ENCODE measurements around the gene VILL.
A peak's percentile ranks its signal among the peaks of the same experiment; 100 is the strongest.

VILL gene

DNA sequence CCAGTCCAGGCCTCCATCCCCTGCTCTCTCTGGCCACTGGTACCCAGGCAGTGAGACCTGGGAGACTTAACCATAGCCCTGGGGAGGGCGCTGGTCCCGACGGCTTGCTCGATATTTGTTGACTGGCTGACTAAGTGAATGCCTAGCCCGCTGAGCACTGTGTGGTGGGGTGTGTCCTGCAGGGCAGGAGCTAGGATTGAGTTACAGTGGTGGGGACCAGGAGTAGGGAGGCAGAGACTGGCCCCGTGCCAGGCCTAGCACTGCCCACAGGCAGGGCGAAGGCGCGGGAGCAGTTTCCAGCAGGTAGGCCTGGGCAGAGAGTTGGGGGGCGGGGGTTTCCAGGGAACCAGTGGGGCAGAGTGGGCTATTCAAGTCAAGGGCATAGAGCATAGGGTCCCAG lies at the start of gene VILL:
Gene VILL, plus strand, starts transcription at position 260 of the 400 bp plus-strand sequence. CDS start 2,887 bp downstream, outside the sequence.
- H3K36me3 ChIP-seq (ENCODE audit: control insufficient read depth, insufficient read depth, low read length) = peaks cover 2% of the 10 kb centered on the region
- H3K27me3 ChIP-seq (ENCODE audit: control insufficient read depth, insufficient read depth, low read length) = no peaks in the 10 kb centered on the region
- peak within 1 kb of the TSS; percentile 71 for H3K4me3 ChIP-seq (ENCODE audit: low read length)
- no peaks in the 10 kb centered on the region for H3K9me3 ChIP-seq (ENCODE audit: control insufficient read depth, low read length)
- peak within 1 kb of the TSS; percentile 97 for H3K9ac ChIP-seq (ENCODE audit: low read length)
- H3K4me1 ChIP-seq (ENCODE audit: control insufficient read depth, insufficient read depth, low read length) = peaks cover 70% of the 10 kb centered on the region

DNA sequence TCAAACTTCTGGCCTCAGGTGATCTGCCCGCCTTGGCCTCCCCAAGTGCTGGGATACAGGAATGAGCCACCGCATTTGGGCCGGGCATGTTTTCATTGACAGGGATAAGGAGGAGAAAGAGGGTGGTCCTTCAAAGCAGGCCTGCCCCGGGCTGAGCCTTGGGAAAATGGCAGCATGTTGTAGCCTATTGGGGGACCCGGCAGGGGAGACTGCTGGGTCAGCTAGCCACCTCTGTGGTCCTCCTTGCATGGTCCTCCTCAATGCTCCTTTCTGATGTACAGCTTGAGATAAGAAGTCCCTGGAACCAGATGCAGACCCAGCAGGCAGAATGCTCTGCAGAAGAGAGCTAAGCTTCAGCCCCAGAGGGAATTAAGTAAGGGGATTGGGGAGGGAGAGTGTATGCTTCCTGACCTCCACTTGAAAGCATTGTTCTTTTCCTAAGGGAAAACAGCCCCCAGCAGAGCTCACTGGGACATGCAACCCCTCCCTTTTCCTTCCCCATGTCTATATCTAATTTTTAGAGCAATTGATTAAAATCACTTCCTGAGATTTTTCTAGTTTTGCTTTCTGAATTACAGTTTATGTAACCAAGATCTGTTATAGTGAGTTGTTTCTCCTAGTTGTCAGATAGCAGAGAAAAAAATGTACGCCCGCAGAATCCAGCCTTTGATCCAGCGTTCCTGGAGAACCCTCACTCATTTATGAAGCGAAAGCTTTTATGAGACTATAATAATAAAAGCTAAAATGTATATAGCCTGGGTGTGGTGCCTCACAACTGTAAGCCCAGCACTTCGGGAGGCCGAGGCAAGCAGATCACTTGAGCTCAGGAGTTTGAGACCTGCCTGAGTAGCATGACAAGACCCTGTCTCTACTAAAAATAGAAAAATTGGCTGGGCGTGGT lies 48.7 kb upstream of the VILL start:
- Histone ChIP-seq H3K9me3 (ENCODE audit: control insufficient read depth, low read length) (no peaks in the 10 kb centered on the region), H3K4me3 (ENCODE audit: low read length) (no peak overlapping the region), H3K27me3 (ENCODE audit: control insufficient read depth, insufficient read depth, low read length) (no peaks in the 10 kb centered on the region), H3K9ac (ENCODE audit: low read length) (no peak overlapping the region), H3K36me3 (ENCODE audit: control insufficient read depth, insufficient read depth, low read length) (no peaks in the 10 kb centered on the region), H3K4me1 (ENCODE audit: control insufficient read depth, insufficient read depth, low read length) (peaks cover 63% of the 10 kb centered on the region)

DNA sequence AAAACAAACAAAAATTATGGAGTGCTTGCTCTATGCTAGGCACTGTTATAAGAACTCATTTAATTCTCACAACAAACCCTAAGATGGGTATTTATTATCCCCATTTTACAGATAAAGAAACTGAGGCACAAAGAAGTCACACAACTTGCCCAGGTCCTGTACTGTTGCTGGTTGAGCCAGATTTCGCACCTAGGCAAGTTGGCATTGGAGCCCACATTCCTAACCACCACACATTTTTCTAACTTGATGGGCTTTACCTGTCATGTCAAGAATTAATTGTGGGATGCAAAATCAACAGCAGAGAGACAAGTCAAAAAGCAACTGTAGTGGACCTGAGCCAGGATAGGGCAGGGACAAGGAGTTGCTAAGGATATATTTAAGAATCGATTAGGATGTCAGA lies 47.9 kb upstream of the VILL start:
- Histone ChIP-seq H3K27me3 (ENCODE audit: control insufficient read depth, insufficient read depth, low read length) (no peaks in the 10 kb centered on the region), H3K4me1 (ENCODE audit: control insufficient read depth, insufficient read depth, low read length) (peaks cover 56% of the 10 kb centered on the region), H3K9me3 (ENCODE audit: control insufficient read depth, low read length) (no peaks in the 10 kb centered on the region), H3K9ac (ENCODE audit: low read length) (no peak overlapping the region), H3K4me3 (ENCODE audit: low read length) (no peak overlapping the region), H3K36me3 (ENCODE audit: control insufficient read depth, insufficient read depth, low read length) (no peaks in the 10 kb centered on the region)

DNA sequence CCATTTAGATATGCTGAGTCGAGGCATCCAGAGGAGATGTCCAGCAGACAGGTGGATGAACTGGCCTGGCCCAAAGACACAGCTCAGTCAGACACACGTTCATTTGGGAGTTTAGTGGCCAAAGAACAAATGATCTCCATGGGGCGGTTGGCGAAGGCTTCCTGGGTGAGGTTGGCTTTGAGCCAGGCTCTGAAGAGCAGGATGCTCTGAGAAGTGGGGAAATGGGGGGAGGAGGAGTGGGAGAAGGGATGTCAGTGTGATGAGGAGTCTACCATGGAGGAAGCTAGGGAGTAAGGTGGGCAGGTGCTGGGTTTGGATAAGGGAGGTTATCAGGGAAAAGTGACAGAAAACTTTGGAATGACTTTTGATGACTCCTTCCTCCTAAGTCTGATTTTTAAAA lies 47.5 kb upstream of the VILL start:
- H3K4me1 ChIP-seq (ENCODE audit: control insufficient read depth, insufficient read depth, low read length) = peaks cover 52% of the 10 kb centered on the region
- H3K9ac ChIP-seq (ENCODE audit: low read length) = no peak overlapping the region
- no peaks in the 10 kb centered on the region for H3K27me3 ChIP-seq (ENCODE audit: control insufficient read depth, insufficient read depth, low read length)
- H3K4me3 ChIP-seq (ENCODE audit: low read length) = no peak overlapping the region
- no peaks in the 10 kb centered on the region for H3K9me3 ChIP-seq (ENCODE audit: control insufficient read depth, low read length)
- no peaks in the 10 kb centered on the region for H3K36me3 ChIP-seq (ENCODE audit: control insufficient read depth, insufficient read depth, low read length)

DNA sequence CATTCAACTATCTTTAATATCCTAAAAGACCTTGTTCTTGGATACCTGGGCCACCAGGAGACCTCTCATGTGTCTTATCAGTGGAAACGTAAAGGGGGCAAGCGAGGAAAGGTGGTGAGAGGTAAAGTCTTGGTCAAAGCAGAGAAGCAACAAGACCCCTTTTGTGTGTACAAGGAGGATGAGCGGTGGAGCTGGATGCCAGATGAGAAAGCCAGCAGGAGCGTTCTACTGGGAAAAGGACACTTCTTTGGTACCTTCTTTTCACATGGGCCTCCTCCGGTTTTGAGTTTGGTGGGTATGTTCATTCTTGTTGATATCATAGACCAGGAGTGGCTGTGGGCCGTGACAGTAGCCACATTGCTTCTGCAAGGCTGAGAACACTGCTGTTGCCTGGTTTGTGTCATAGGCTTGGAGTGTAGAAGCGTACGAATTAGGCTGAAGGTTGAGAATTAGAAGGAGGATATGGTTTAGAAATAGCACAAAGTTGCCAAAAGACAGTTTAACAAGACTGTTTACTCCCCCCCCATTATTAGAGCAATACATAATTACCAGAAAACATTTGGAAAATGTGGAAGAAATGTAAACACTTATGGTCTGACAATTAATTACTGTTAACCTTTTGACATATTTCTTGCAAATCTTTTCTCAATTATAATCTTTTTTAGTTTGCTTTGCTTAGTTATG lies 46.8 kb upstream of the VILL start:
- H3K9me3 ChIP-seq (ENCODE audit: control insufficient read depth, low read length) = no peaks in the 10 kb centered on the region
- H3K4me1 ChIP-seq (ENCODE audit: control insufficient read depth, insufficient read depth, low read length) = peaks cover 50% of the 10 kb centered on the region
- no peak overlapping the region for H3K9ac ChIP-seq (ENCODE audit: low read length)
- H3K27me3 ChIP-seq (ENCODE audit: control insufficient read depth, insufficient read depth, low read length) = no peaks in the 10 kb centered on the region
- no peak overlapping the region for H3K4me3 ChIP-seq (ENCODE audit: low read length)
- no peaks in the 10 kb centered on the region for H3K36me3 ChIP-seq (ENCODE audit: control insufficient read depth, insufficient read depth, low read length)

DNA sequence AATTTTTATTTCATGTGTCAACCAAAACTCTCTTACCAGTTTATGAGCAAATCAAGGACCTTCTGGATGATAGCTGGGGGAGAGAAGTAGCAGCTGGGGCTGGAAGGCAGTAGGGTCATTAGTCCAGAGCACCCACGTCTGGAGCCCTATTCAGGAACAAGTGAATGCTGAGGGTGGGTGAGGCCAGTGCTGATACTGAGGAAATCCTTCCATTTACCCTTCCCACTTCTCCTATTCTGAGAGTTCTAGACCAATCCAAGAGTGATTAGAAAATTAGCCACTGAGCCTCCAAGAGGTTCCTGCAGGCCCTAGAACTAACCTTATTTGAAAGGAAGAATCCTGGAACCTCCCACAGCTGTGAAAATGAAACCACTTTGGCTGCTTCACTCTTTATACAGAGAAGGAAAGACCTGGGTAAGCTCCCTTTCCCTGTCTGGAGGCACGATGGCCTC lies 46.2 kb upstream of the VILL start:
- Histone ChIP-seq H3K36me3 (ENCODE audit: control insufficient read depth, insufficient read depth, low read length) (no peaks in the 10 kb centered on the region), H3K4me3 (ENCODE audit: low read length) (no peak overlapping the region), H3K9ac (ENCODE audit: low read length) (peak overlapping the region; percentile 30), H3K9me3 (ENCODE audit: control insufficient read depth, low read length) (no peaks in the 10 kb centered on the region), H3K27me3 (ENCODE audit: control insufficient read depth, insufficient read depth, low read length) (no peaks in the 10 kb centered on the region), H3K4me1 (ENCODE audit: control insufficient read depth, insufficient read depth, low read length) (peaks cover 50% of the 10 kb centered on the region)

DNA sequence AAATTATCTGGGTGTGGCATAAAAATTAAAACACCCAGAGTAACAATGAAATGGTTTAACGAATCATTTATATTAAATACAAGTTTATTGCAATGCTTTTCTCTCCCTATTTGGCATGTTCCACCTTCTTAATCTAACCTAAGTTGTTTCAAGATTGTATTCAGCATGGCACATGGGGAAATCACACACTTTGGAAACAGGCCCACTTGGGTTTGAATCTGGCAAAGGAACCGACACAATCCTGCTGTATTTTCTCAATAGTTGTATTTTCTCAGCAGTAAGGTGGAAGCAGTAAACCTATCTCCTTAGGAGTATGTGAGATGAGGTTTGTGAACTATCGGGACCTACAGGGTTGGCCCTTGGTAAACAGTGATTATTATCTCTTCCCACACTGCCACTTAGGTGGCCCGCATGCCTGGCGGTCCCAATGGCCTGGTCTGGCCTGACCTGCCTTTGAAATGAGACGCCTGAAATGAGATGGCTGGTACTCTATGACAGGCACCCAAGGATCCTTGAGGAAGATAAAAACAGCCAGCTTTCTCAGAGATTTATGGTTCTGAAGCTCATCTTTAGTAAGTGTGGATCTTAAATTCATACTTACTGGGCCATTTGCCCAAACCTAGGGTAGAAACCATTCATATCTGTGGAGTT lies 45.3 kb upstream of the VILL start:
- Histone ChIP-seq H3K36me3 (ENCODE audit: control insufficient read depth, insufficient read depth, low read length) (no peaks in the 10 kb centered on the region), H3K4me1 (ENCODE audit: control insufficient read depth, insufficient read depth, low read length) (peaks cover 50% of the 10 kb centered on the region), H3K4me3 (ENCODE audit: low read length) (no peak overlapping the region), H3K9me3 (ENCODE audit: control insufficient read depth, low read length) (no peaks in the 10 kb centered on the region), H3K9ac (ENCODE audit: low read length) (peak overlapping the region; percentile 30), H3K27me3 (ENCODE audit: control insufficient read depth, insufficient read depth, low read length) (no peaks in the 10 kb centered on the region)

DNA sequence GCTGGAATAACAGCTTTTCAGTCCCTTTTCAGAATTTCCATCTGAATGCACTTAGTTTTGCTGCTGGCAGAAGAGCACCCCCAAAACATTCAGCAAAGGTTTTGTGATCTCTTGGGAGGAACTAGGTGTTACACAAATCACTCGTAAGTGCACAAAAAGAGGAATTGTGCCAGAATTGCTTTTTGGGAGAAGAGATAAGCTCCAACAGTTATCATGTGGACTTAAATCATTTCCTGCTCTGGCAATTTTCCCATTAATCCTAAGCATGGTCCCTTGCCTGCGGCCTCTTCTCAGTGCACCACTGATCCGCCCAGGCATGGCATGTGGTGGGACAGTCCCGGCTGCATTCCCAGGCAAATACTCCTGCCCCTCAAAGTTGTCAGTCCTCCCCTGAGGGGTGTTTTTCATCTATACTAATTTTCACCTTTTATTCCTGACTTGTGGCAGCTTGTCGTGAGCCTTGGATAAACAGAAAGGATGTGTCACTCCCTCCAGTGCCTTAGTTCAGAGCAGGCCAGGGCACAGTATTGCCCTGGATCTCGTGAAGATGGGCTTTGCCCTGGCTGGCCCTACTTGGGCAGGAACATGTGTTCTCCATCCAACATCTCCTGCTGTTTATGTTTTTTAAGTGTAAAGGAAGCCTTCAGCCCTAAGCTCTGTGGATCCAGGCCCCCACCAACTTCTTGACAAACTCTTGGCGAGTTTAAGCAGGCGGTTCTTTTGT lies 44.6 kb upstream of the VILL start:
- no peaks in the 10 kb centered on the region for H3K27me3 ChIP-seq (ENCODE audit: control insufficient read depth, insufficient read depth, low read length)
- H3K9me3 ChIP-seq (ENCODE audit: control insufficient read depth, low read length) = no peaks in the 10 kb centered on the region
- H3K4me1 ChIP-seq (ENCODE audit: control insufficient read depth, insufficient read depth, low read length) = peaks cover 50% of the 10 kb centered on the region
- H3K9ac ChIP-seq (ENCODE audit: low read length) = peak overlapping the region; percentile 4
- no peak overlapping the region for H3K4me3 ChIP-seq (ENCODE audit: low read length)
- no peaks in the 10 kb centered on the region for H3K36me3 ChIP-seq (ENCODE audit: control insufficient read depth, insufficient read depth, low read length)

DNA sequence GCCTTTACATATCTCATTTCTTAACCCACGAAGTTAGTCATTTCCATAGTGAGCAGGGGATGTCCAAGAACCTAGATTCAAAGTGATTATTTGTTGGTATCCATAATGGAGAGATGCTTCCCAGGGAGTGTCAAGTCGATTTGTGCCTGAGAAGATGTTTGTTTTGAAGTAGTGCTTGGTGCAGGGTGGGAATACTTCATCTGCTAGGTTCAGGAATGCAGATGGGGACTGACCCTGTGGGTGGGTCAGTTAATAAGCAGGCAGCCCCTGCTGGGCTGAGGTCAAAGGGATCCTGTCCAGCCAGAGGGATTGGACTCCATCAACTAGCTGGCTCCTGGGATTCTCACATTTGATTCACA lies 44.1 kb upstream of the VILL start:
- Histone ChIP-seq H3K9ac (ENCODE audit: low read length) (no peak overlapping the region), H3K36me3 (ENCODE audit: control insufficient read depth, insufficient read depth, low read length) (no peaks in the 10 kb centered on the region), H3K4me3 (ENCODE audit: low read length) (no peak overlapping the region), H3K27me3 (ENCODE audit: control insufficient read depth, insufficient read depth, low read length) (no peaks in the 10 kb centered on the region), H3K4me1 (ENCODE audit: control insufficient read depth, insufficient read depth, low read length) (peaks cover 49% of the 10 kb centered on the region), H3K9me3 (ENCODE audit: control insufficient read depth, low read length) (no peaks in the 10 kb centered on the region)

DNA sequence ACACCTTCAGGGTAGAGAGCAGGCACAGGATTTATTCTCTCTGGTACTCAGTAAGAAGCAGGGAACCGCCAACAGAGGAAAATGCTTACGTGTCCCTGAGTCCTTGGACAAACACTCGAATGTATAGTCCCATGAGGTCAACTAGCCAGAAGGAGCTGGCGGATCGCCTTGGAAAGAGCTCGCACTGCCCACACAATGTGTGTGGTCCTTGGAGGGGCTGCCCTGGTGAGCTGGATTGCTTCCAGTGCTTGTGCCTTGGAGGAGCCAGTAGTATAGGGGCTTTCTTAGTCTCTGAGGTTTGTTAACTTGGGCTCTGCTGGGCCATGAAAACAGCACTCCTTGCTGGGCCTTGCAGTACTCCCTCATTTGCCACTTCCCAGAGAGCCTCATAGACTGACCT lies 40.7 kb upstream of the VILL start:
- H3K9ac ChIP-seq (ENCODE audit: low read length) = no peak overlapping the region
- H3K4me3 ChIP-seq (ENCODE audit: low read length) = no peak overlapping the region
- H3K4me1 ChIP-seq (ENCODE audit: control insufficient read depth, insufficient read depth, low read length) = peaks cover 31% of the 10 kb centered on the region
- no peaks in the 10 kb centered on the region for H3K27me3 ChIP-seq (ENCODE audit: control insufficient read depth, insufficient read depth, low read length)
- no peaks in the 10 kb centered on the region for H3K9me3 ChIP-seq (ENCODE audit: control insufficient read depth, low read length)
- H3K36me3 ChIP-seq (ENCODE audit: control insufficient read depth, insufficient read depth, low read length) = no peaks in the 10 kb centered on the region

DNA sequence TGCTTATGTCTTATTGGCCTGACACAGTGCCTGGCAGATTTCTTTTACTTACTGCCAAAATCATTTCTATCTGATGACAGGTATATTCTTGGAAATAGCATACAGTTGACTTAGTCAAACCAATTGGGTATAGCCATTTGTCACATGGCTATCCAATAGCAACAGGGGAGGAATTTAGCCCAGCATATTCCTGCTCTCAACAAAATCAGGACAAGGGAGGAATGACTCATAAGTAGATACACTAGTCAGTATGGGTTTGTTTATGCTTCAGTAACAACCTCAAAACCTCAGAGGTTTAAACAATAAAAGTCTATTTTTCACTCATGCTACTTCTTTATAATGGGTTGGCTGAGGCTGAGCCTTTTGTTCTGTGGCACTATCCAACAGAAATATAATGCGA lies 38.0 kb upstream of the VILL start:
- H3K4me3 ChIP-seq (ENCODE audit: low read length) = no peak overlapping the region
- H3K36me3 ChIP-seq (ENCODE audit: control insufficient read depth, insufficient read depth, low read length) = no peaks in the 10 kb centered on the region
- H3K9ac ChIP-seq (ENCODE audit: low read length) = no peak overlapping the region
- H3K9me3 ChIP-seq (ENCODE audit: control insufficient read depth, low read length) = no peaks in the 10 kb centered on the region
- peaks cover 22% of the 10 kb centered on the region for H3K4me1 ChIP-seq (ENCODE audit: control insufficient read depth, insufficient read depth, low read length)
- H3K27me3 ChIP-seq (ENCODE audit: control insufficient read depth, insufficient read depth, low read length) = no peaks in the 10 kb centered on the region

Data from mucosa of stomach (tissue), 1 donor.